Nucleus accumbens (tissue), 56 donors: ENCODE measurements around the gene BBOF1.
A peak's percentile ranks its signal among the peaks of the same experiment; 100 is the strongest.

ENCODE experiments used
- DNase-seq, 56 donors: peaks; one replicate each; lab custom pipeline; 2025; lab: John Stamatoyannopoulos, UW

BBOF1 gene

DNA sequence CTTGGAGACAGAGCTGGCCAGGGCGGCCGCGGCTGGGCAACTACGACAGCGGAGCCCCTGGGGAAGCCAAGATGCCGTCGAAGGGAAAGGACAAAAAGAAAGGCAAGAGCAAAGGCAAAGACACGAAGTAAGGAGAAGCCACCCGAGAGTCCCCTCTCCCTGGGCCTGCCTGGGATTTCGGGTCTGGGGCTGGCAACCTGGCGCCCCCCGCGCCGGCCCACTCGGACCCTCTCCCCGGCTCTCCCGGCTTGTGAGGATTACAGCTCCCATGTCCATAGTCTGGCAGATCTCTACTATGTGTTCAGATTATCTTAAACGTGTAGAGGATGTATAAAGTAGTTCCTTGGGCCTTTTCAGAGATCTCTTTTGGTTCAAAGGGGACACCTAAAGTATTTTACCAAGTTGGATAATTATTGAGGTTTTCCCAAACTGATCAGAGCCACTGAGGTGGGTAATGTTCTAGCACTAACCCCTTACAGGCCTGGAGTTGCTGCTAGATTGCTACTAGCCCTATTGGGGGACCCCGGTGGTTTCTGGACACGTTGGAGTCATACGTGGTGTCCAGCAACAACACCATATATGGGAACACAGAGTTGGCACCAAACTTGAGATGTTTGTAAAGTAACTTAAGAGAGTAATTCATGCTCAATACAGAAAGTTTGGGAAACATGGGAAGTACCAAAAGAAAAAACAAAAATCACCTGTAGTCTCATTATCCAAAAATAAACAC lies 424 bp downstream of the BBOF1 start:
- DNase-seq = no peak

DNA sequence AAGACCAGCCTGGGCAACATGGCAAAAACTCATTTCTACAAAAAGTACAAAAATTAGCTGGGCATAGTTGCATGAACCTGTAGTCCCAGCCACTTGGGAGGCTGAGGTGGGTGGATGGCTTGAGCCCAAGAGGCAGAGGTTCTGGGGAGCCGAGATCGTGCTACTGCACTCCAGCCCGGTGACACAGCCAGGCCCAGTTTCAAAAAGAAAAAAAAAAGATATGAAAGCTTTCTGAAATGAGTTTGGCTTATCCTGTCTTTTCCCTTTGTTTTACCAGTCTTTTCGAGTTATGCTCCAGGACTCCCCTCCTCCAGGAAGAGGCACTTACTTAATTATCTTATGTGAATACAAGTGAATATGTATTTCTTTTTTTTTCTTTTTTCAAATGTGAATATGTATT lies 3.2 kb downstream of the BBOF1 start:
- DNase-seq = no peak

DNA sequence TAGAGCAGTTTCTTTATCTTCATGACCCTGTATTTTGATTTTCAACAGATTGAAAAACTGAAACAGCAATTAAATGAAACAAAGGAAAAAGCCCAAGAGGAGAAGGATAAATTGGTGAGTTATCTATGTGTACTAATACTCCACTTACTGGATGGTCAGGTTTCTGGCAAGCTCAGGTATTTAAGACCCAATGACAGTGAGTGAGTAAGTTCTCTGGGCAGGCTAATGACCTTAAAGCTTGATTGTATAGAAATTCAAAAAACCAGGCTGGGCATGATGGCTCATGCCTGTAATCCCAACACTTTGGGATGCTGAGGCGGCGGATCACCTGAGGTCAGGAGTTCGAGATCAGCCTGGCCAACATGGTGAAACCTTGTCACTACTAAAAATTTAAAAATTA lies 10.0 kb downstream of the BBOF1 start:
- DNase-seq = no peak

DNA sequence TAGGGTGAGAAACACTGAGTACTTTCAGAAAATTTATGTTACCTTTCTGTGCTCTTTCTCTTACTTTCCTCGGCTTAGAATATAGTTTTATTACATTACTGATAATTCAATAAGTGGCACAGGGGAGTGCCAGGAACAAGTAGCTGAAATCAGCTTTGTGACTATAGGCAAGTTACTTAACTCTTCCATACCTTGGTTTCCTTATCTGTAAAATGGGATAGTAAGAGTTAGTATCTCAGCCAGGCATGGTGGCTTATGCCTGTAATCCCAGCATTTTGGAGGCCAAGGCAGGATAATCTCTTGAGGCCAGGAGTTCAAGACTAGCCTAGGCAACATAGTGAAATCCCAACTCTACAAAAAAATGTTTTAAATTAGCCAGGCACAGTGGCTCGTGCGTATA lies 15.4 kb downstream of the BBOF1 start:
- DNase-seq = no peak

DNA sequence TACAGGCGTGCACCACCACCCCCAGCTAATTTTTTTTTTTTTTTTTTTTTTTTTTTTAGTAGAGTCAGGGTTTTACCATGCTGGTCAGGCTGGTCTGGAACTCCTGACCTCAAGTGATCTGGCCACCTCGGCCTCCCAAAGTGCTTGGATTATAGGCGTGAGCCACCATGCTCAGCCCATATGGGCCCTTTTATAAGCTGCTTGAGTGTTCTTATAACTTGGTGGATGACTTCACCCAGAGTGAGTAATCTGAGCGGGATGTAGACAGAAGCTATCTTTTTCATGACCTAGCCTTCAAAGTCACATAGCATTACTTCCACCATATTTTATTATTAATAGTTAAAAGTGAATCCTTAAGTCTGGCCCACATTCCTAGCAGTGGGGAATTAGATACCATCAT lies 16.4 kb downstream of the BBOF1 start:
- no peak for DNase-seq

DNA sequence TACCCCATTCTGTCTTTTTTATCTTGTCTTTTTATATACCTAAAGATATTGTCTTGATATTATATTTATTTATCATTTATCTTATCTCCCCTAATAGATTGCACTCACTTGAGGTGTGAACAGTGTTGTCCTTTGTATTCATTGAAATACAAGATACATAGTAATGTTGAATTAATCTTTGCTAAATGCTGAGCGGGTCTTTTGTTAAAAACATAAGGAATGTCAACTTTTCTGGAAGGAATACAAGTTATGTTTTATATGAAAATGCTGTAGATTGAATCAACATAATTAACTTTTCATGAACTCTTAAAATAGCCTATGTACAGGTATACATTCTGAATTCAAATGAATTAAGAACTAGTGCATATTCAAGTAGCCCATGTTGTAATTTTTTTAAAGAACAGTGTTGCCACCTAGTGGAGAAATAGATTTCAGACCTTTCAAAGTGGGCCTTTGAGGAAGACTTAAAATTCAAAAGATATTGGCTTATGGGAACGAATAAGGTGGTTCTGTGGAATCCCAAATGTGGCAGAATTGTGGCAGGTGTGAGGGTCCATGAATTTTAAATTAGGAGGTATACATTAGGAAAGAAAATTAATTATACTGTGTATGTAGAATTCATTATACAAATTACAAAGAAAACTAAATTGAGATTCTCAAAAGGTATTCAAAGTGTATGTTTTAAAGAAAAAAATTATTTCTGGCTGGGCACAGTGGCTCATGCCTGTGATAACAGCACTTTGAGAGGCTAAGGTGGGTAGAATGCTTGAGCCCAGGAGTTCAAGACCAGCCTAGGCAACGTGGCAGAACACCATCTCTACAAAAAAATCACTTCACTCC lies 19.1 kb downstream of the BBOF1 start:
- no peak for DNase-seq

DNA sequence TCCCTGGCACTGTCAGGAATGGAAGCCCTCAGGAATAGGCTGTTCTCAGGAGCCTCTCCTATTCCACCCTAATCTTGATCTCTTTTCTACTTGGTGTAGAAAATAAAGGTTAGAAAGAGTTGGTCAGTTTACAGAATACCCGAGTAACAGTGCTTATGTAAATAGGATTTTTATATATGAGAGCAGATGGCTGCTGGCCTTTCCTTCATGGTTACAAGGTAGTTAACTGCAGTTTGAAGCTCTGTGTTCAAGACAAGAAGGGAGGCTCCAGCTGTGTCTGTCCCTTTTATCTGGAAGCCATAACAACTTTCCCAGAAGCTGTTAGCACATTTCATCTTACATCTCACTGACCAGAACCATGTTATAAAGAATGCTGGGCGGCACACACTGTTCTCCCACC lies 23.1 kb downstream of the BBOF1 start:
- no peak for DNase-seq

DNA sequence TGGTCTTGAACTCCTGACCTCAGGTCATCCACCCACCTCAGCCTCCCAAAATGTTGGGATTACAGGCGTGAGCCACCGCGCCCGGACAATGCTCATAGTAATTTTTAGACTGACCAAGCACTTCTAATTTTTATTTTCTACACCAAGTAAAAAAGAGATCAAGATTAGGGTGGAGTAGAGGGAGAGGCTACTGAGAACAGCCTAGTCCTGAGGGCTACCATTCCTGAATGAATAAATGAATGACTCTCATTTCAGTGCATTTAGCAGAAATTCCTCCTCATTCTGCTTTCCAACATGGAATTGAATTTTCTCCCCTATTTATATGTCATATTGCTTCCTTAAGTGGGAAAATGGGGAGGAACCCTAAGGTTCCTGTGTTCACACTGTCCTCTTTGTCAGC lies 26.4 kb downstream of the BBOF1 start:
- no peak for DNase-seq

DNA sequence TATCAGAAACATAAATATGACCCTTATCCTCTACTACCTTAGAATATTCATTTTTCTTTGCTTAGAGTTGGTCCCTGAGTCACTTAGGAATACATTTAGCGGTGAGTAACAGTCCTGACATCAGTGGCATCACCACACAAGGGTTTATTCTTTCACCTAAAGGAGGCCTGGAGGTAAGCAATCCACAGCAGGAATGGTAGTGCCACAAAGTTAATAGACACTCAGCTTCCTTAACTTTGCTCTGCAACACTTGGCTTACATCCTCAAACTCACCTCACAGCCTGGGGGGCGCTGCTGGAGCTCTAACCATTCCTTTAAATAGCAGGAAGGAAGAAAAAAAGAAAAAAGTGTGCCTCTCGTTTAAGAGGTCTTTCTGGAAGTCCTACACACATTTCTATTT lies 29.1 kb downstream of the BBOF1 start:
- DNase-seq = no peak

DNA sequence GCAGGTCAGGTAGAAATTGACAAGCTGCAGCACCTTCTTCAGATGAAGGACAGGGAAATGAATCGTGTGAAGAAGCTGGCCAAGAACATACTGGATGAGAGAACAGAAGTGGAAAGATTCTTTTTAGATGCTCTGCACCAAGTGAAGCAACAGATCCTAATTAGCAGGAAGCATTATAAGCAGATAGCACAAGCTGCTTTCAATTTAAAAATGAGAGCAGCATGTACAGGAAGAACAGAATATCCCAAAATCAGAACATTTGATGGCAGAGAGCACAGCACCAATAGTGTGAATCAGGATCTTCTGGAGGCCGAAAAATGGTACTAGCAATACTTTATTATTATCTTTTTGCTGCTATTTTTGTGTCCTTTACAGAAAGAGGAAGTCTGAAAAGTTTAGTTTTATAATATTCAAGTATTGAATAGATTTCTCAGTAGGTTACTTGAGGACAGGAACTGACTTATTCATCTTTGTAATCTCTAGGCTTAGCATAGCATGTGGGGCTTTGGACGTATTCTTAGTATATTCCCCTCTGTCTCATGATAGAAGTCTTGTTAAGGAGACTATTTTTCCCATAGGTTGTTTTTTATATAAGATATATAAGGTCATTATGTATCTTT lies 30.8 kb downstream of the BBOF1 start:
- DNase-seq = no peak

DNA sequence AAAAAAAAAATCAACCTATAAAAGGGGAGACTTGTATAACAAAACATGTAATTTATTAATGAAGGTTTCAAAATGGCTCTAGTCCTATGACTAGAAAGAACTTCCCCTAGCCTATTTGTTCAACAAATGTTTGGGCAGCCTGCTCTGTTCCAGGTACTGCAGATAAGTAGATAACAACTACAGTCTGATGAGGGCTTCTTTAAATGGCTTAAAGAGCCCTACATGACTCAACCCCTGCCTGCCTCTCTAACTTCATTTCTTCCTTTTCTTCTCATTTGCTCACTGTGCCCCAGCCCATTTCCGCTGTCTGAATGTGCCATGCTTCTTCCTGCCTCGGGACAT lies 43.6 kb downstream of the BBOF1 start:
- DNase-seq = no peak

DNA sequence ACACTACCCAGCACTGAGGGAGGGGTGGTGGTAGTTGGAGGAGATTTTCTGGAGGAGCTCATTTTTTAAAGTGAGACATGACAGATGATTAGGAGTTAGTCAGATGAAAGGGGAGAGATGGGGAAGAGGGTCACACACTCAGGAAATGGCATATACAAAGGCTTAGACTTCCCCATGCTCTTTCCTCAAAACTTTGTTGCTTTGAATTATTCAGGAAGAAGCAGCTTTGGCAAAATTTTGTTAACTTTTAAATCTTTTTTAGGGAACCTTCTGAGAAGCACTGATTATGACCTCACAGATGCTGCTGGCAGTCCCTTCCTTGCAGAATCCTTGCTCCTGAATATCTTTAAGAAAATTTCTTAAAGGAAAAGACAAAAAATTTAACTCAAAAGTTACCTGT lies 45.3 kb downstream of the BBOF1 start:
- no peak for DNase-seq

DNA sequence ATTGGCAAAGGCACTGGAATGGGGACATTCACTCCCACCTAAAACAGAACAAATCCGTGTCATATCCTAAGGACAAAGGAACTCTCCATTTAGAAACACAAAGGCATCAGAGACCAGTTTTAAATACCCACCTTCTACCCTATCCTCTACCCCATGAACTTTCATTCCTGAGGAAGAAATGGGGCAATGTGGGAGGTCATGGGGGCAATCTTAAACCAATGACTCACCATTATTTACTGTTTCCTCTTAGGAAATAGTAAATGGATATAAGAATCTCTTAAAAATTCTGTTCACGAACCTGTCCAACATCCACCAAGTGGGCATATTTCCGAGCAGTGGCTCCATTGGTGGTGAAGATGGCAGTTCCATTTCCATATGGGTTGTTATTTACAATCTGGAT lies 45.7 kb downstream of the BBOF1 start:
- no peak for DNase-seq

DNA sequence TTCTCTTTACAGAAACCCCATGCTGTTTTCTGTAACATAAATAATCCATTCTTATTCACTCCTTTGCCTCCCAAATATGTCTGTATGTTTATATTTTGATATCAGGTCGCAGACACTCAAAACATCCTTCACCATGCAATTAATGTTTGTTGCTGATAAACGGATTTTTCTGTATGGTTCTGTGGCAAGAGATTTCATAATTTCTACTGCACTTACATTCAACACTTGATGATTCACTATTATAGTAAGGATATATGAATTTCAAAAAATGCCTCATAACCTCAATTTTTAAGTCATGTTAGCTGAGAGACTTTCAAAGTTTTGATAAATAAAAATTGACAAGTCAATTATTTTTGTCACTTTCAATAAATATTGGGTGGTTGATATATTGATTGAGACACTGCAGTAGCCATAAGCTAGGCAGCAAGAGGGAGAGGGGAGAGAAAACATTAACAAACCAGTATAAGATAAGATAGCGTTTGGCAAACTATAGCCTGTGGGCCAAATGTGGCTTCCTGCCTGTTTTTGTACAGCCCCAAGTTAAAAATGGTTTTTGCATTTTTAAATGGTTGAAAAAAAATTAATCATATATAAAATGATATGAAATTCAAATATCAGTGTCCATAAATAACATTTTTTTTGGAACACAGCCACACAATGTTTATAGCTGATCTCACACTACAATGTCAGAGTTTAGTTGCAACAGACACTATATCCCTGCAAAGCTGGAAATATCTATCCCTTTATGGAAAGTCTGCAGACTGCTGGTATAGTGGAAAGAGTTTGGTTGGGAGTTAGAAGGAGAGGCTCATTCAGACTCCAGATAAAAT lies 46.8 kb downstream of the BBOF1 start:
- no peak for DNase-seq

DNA sequence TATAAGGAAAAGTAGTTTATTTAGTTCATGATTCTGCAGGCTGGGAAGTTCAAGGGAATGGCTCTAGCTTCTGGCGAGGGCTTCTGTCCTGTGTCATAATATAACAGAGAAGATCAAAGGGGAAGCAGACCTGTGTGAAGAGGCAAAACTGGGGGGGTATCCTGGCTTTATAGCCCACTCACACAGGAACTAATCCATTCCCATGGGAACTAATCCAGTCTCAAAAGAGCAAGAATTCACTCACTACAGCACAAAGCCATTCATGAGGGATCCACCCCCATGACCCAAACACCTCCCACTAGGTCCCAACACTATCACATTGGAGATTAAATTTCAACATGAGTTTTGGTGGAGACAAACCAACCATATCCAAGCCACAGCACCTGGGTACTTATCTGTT lies 58.3 kb downstream of the BBOF1 start:
- DNase-seq = no peak

DNA sequence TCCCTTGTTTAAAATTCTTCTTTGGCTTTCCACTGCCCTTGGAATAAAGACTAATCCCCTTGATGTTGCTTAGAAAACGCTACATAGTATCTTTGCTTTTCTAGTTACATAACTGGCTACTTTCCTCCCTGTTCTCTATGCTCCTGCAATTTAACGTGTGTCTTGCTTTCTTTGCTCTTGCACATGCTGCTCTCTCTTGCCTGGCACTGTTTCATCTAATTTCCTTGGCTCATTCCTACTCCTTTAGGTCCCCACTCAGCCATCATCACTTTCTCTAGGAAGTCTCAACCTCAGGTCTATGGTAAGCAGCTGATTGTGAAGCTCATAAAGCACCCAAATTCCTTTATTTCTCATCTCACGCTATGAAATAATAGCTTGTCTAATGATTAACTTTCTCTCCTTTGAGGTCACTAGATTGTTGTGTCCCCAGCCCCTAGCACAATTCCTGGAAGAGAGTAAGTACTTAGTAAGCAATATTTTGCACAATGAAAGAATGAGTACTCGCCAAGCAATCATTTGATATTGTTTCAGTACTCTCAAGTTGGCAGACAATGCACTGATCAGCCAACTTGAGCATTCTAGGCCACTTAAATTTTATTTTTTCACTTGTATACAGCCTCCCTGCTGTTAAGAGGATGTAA lies 61.8 kb downstream of the BBOF1 start:
- DNase-seq = no peak

DNA sequence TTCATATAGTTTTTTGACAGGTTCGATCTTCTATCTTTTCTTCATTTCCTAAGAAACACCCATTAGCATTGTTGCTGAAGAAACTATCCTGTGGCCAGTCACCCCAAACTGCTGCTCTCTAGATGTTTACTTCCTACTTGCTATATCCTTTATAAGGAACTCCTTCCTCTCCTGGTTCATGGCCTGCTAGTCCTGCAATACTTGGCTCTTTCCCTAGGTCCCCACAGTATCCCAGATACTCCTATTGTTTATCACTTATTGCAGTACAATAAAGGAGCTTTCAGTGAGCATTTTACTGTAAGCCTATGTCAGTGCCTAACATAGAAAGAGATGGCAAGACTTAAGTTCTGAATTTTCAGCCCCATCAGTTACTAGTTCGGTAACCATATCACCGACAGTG lies 62.3 kb downstream of the BBOF1 start:
- no peak for DNase-seq

DNA sequence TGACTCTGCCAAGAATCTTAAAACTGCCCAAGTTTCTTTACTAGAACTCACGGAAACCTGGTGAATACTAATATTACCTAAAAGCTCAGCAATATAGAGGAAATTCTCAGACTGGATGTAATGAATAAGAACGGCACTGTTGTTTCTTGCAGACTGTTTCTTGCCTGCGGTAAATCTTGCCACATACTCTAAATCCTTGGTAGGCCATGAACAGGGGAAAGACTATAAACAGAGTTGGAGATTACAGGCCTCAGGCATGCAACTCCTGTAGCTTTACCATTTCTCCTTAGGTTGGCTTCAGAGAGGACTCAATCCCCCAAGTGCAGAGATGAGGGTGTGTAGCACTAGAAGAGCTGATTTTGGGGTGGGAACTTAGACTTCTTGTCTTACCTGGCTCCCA lies 64.0 kb downstream of the BBOF1 start:
- no peak for DNase-seq

DNA sequence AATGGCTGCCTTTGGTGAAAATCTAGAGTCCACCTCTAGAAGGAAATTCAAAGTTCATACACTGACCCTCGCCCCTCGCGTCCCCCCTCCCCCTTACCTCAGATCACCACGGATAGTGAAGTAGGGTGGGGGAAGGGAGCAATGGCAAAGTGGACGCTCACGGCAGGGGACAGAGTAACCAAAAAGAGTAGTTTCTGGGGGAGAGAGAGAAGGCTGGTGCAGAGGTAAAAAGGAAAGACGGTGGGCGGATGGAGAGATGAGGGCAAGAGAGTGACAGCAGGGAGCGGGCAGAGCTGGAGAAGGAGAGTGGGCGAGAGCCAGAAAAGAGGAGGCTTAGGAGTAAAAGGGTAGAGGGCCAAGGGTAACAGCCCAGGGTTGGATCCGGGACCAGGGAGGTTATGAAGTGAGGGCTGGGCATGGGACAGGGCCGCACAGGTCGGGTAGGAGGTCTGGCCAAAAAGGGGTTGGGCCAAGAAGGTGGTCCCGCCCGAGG lies 64.7 kb downstream of the BBOF1 start:
- DNase-seq = peak in 2 of 56 donors; percentile 5 to 19
